Measurements from ENCODE around the gene CLEC20A. TPM values are rescaled to one million over a fixed set of nuclear protein-coding genes. Genes with fewer than 3 reads are reported as not detected.

The CLEC20A gene
- total RNA-seq, 2 donors from 2014 or later, result 0.48 TPM; not detected in 1

DNA sequence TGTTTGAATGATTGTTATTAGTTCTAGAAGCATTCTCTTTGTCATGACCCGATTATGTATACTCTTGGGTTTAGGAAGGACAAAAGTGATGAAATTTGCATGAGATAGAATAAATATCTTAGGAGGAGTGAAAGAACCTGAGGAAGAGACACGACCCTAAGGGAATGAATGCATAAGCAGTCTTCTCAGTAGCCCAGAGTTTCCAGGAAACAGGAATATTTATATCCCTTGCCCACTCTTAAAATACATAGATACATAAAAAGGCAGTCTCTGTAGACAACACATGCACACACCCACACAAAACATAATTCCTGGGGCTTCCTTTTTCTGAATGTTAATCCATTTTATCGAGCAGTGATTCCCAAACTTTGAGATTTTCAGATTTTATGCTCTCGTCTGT is 19.4 kb downstream of the CLEC20A start:
- Histone ChIP-seq H3K27me3 (no peaks in the 10 kb centered on the region), H3K4me3 (no peak overlapping the region), H3K4me1 (no peaks in the 10 kb centered on the region), H3K9me3 (no peaks in the 10 kb centered on the region), H3K36me3 (peaks cover 44% of the 10 kb centered on the region), H3K27ac (no peak overlapping the region)
- DNase-seq (ENCODE audit: low spot score), result no peak
- TF ChIP-seq CTCF (IDR thresholded peaks at IDR 0.05), result no peak

GRCh38 chr1:178472531-178472930 is 24.2 kb downstream of the CLEC20A start:
- no peaks in the 10 kb centered on the region for H3K27me3 ChIP-seq
- H3K4me1 ChIP-seq, result no peaks in the 10 kb centered on the region
- H3K27ac ChIP-seq, result no peak overlapping the region
- H3K36me3 ChIP-seq, result peaks cover 54% of the 10 kb centered on the region
- no peak overlapping the region for H3K4me3 ChIP-seq
- H3K9me3 ChIP-seq, result no peaks in the 10 kb centered on the region
- no peak for TF ChIP-seq CTCF (IDR thresholded peaks at IDR 0.05)
- DNase-seq (ENCODE audit: low spot score), result no peak

GRCh38 chr1:178470411-178470960 is 26.3 kb downstream of the CLEC20A start:
- no peak for DNase-seq (ENCODE audit: low spot score)
- TF ChIP-seq CTCF (IDR thresholded peaks at IDR 0.05), result no peak
- H3K36me3 ChIP-seq, result peaks cover 66% of the 10 kb centered on the region

GRCh38 chr1:178467837-178468236 is 28.9 kb downstream of the CLEC20A start:
- Histone ChIP-seq H3K9me3 (no peaks in the 10 kb centered on the region), H3K27me3 (no peaks in the 10 kb centered on the region), H3K4me3 (no peak overlapping the region), H3K36me3 (peaks cover 48% of the 10 kb centered on the region), H3K27ac (no peak overlapping the region), H3K4me1 (no peaks in the 10 kb centered on the region)
- no peak for DNase-seq (ENCODE audit: low spot score)
- no peak for TF ChIP-seq CTCF (IDR thresholded peaks at IDR 0.05)

More at GRCh38 chr1:178470411-178470960, 26.3 kb downstream of the CLEC20A start:
- H3K4me3 ChIP-seq, result no peak overlapping the region
- no peaks in the 10 kb centered on the region for H3K27me3 ChIP-seq
- H3K27ac ChIP-seq, result no peak overlapping the region
- no peaks in the 10 kb centered on the region for H3K4me1 ChIP-seq
- no peaks in the 10 kb centered on the region for H3K9me3 ChIP-seq

- Histone ChIP-seq H3K4me3 (no peak overlapping the region), H3K27me3 (no peaks in the 10 kb centered on the region), H3K36me3 (peaks cover 44% of the 10 kb centered on the region), H3K27ac (no peak overlapping the region), H3K4me1 (peaks cover 0 to 10% of the 10 kb centered on the region in 2 donors), H3K9me3 (no peaks in the 10 kb centered on the region)
- TF ChIP-seq CTCF (IDR thresholded peaks at IDR 0.05), result no peak
- DNase-seq (ENCODE audit: low spot score), result no peak
These were observed 31.8 kb downstream of the CLEC20A start for GRCh38 chr1:178465011-178465410.

DNA sequence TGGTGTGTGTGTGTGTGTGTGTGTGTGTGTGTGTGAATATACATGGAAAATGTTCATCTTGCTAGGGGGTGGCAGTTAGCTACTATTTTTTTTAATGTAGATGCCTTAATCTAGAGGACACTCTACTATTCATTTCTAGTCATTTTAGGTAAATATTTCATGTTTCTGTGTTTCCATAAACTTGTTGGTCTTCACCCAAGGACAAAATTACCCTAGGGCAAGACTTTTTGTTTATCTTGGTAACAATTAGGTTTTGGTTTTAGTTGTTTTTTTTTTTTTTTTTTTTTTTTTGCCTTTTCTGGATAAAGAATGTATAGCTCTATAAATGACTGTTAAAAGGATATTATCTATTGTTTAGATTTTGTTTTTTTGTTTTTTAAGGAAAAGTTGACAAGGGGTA is 32.2 kb downstream of the CLEC20A start:
- Histone ChIP-seq H3K9me3 (no peaks in the 10 kb centered on the region), H3K4me1 (peaks cover 0 to 11% of the 10 kb centered on the region in 2 donors), H3K27me3 (no peaks in the 10 kb centered on the region), H3K36me3 (peaks cover 44% of the 10 kb centered on the region), H3K27ac (no peak overlapping the region), H3K4me3 (no peak overlapping the region)
- no peak for DNase-seq (ENCODE audit: low spot score)
- no peak for TF ChIP-seq CTCF (IDR thresholded peaks at IDR 0.05)

Data from right atrium auricular region (tissue), 2 donors.